RWPE1 (cell line): ENCODE results near the gene C1QTNF12.

ENCODE experiments used
- CTCF ChIA-PET: fragments of 350-600 bp; sonication (Branson Sonifier 250); formaldehyde crosslinking; extraction: SDS; loops from one replicate; lab custom pipeline; 2021; lab: Yijun Ruan, JAX
- POLR2A ChIA-PET: fragments of 400-600 bp; formaldehyde crosslinking; extraction: SDS; loops from one replicate; lab custom pipeline; 2020; ENCODE audit warnings: antibody characterized with exemption; ENCODE audit not compliant: low non-redundant PET; lab: Yijun Ruan, JAX
- DNase-seq: peaks from one replicate; pipeline ENCODE4 v3.0.0; 2012; ENCODE audit warnings: low spot score
- H3K27ac ChIP-seq: fragments of 450-650 bp; 2 replicates; pipeline ENCODE4 v1.5.1; 2017
- TF ChIP-seq, protein P1 (sequence below): fragments of 450-650 bp; conservative IDR thresholded peaks from 2 replicates; pipeline ENCODE4 v1.5.1; 2017; ENCODE audit warnings: low read depth, mild to moderate bottlenecking

The C1QTNF12 gene

GRCh38 chr1:1292442-1292779 lies 45.9 kb upstream of the C1QTNF12 start:
- POLR2A ChIA-PET = no interaction called here

DNA sequence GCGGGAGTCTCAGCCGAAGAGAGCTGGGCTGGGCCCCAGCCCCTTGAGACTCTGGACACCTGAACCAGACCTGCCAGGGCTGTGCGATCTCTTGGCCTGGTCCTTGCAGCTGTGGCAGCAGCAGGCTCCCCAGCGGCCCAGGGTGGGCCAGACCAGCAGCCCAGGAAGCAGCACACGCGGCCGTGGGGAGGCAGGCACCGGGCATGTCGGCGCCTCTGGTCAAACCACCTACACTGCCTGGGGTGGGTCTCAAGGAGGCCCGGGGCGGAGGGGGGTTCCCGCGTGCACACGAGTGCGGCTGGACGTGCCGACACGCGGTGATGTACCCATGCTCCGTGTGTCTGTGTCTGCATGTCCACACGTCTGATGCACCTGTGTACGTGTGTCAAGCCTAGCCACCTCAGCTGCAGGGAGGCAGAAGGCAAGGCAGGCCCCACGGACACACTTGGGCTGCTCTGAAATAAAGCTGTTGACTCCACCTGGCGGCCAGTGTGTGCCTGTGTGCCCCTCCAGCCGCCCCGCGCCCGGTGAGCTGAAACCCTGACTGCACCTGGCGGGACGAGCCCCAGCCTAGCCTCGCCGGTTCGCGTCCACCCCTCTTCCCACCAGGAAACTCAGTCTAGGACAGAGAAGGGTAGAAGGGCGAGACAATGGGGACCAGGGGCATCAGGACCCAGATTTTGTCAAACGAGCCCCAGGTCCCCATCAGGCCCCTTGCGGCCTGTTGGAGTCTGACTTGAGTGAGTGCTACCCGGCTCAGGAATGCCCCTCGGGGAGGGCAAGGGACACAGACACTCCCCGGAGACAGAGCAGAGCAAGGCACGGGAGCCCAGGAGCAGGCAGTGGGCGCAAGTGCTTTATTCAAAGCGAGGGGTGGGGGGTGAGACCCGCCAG lies 45.3 kb upstream of the C1QTNF12 start:
- CTCF ChIA-PET = interaction anchor here (0.5 to 3.2 kb wide), 23 partner anchors 8 to 307 kb away, joined by 3 to 61 read pairs (median 4); no protein-coding TSS in a partner anchor
- DNase-seq = peak; percentile 67
- TF ChIP-seq, protein P1, sequence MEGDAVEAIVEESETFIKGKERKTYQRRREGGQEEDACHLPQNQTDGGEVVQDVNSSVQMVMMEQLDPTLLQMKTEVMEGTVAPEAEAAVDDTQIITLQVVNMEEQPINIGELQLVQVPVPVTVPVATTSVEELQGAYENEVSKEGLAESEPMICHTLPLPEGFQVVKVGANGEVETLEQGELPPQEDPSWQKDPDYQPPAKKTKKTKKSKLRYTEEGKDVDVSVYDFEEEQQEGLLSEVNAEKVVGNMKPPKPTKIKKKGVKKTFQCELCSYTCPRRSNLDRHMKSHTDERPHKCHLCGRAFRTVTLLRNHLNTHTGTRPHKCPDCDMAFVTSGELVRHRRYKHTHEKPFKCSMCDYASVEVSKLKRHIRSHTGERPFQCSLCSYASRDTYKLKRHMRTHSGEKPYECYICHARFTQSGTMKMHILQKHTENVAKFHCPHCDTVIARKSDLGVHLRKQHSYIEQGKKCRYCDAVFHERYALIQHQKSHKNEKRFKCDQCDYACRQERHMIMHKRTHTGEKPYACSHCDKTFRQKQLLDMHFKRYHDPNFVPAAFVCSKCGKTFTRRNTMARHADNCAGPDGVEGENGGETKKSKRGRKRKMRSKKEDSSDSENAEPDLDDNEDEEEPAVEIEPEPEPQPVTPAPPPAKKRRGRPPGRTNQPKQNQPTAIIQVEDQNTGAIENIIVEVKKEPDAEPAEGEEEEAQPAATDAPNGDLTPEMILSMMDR = peak; percentile 83
- H3K27ac ChIP-seq = peak overlapping the region; percentile 65
- POLR2A ChIA-PET = no interaction called here

More at GRCh38 chr1:1292442-1292779, 45.9 kb upstream of the C1QTNF12 start:
- CTCF ChIA-PET = interaction anchor here (0.5 to 3.2 kb wide), 15 partner anchors 8 to 295 kb away, joined by 3 to 61 read pairs (median 5); no protein-coding TSS in a partner anchor
- TF ChIP-seq, protein P1 = no peak
- H3K27ac ChIP-seq = peak overlapping the region; percentile 65
- DNase-seq = no peak

GRCh38 chr1:1291023-1291528 lies 44.6 kb upstream of the C1QTNF12 start:
- ChIA-PET POLR2A (no interaction called here), CTCF (interaction anchor here (0.5 to 3.2 kb wide), 17 partner anchors 9 to 306 kb away, joined by 3 to 61 read pairs (median 4); no protein-coding TSS in a partner anchor)
- H3K27ac ChIP-seq = peak overlapping the region; percentile 65
- TF ChIP-seq, protein P1 = no peak
- DNase-seq = no peak

GRCh38 chr1:1290238-1290731 lies 43.8 kb upstream of the C1QTNF12 start:
- ChIA-PET POLR2A (no interaction called here), CTCF (interaction anchor here (0.6 to 3.2 kb wide), 7 partner anchors 9 to 187 kb away, joined by 3 to 61 read pairs (median 7); no protein-coding TSS in a partner anchor)
- TF ChIP-seq, protein P1 = 0 out of 2 replicates have a peak, but pooled peaks have one; percentile 17
- DNase-seq = no peak
- H3K27ac ChIP-seq = no peak overlapping the region

DNA sequence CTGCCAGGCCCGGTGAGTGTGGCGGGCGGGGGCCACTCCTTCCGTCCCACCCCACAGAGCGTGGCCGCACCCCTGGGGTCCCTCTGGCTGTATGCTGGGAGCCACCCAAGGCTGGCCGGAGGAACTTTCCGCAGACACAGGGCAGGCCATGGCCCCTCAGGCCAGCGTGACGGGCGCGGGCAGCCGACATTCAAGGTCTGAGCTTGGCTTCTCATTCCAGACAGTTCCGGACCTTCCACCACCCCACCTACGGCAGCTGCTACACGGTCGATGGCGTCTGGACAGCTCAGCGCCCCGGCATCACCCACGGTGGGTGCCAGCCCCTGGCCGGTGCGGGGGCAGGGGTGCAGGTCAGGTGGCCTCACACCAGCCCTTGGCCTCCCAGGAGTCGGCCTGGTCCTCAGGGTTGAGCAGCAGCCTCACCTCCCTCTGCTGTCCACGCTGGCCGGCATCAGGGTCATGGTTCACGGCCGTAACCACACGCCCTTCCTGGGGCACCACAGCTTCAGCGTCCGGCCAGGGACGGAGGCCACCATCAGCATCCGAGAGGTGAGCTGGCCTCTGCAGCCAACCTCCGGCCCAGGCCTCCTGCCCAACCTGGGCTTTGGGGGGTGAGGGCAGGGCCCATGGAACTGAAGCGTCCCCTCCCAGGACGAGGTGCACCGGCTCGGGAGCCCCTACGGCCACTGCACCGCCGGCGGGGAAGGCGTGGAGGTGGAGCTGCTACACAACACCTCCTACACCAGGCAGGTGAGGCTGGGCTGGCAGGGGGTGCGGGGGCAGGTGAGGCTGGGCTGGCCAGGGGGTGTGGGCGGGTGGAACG lies 41.0 kb upstream of the C1QTNF12 start:
- H3K27ac ChIP-seq = no peak overlapping the region
- CTCF ChIA-PET = no interaction called here
- no peak for DNase-seq
- POLR2A ChIA-PET = no interaction called here
- TF ChIP-seq, protein P1 = no peak
